Rectal smooth muscle tissue (tissue), 1 donor: ENCODE data around the gene TSC2.

Experiments used
- H3K27ac ChIP-seq: one replicate; pipeline ENCODE4 v1.7.0; 2013; ENCODE audit warnings: low read depth, low read length, inconsistent platforms
- H3K27me3 ChIP-seq: one replicate; pipeline ENCODE4 v1.7.0; 2013; ENCODE audit warnings: low read length; ENCODE audit not compliant: control insufficient read depth, insufficient read depth
- H3K36me3 ChIP-seq: one replicate; pipeline ENCODE4 v1.7.0; 2013; ENCODE audit warnings: low read length; ENCODE audit not compliant: control insufficient read depth, insufficient read depth
- H3K4me1 ChIP-seq: one replicate; pipeline ENCODE4 v1.7.0; 2013; ENCODE audit warnings: low read length; ENCODE audit not compliant: control insufficient read depth, insufficient read depth
- H3K4me3 ChIP-seq: one replicate; pipeline ENCODE4 v1.7.0; 2013; ENCODE audit warnings: low read length
- H3K9ac ChIP-seq: one replicate; pipeline ENCODE4 v1.7.0; 2013; ENCODE audit warnings: low read length

The TSC2 gene

DNA sequence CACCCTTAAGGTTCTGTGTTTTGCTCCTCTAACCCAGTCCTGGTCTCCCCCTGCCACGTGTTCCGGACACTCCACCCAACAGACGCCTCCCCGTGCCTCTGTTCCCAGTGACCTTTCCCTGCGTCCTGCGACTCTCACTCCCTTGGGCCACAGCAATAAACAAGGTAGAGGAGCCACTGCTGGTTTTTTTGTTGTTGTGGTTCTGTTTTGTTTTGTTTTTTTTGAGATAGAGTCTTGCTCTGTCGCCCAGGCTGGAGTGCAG is 31.9 kb upstream of the TSC2 start:
- Histone ChIP-seq H3K4me3 (no peak overlapping the region), H3K36me3 (no peaks in the 10 kb centered on the region), H3K4me1 (no peaks in the 10 kb centered on the region), H3K27me3 (peaks cover 19% of the 10 kb centered on the region), H3K27ac (no peak overlapping the region), H3K9ac (peak overlapping the region; percentile 16)

DNA sequence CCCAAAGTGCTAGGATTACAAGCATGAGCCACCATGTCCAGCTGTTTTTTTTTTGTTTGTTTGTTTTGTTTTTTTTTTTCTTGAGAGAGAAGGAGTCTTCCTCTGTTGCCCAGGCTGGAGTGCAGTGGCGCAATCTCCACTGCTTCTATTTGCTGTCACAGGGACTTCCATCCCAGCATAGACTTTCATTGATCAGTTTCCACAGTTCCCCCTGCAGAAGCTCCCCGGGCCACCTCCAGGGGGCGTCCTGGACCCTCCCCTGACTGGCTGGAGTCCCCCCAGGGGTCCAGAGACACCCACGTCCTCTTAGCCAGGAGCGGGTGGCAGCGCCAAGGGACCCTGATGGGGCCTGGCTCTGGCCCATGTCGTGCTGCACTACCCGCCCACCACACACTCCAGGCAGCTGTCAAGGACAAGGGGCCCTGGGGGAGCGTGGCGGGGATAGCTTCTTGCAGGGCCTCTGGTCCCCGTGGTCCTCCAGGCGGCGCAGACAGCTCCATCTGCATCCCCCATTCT is 31.3 kb upstream of the TSC2 start:
- Histone ChIP-seq H3K27me3 (peaks cover 19% of the 10 kb centered on the region), H3K4me3 (no peak overlapping the region), H3K4me1 (no peaks in the 10 kb centered on the region), H3K36me3 (no peaks in the 10 kb centered on the region), H3K9ac (no peak overlapping the region), H3K27ac (no peak overlapping the region)

DNA sequence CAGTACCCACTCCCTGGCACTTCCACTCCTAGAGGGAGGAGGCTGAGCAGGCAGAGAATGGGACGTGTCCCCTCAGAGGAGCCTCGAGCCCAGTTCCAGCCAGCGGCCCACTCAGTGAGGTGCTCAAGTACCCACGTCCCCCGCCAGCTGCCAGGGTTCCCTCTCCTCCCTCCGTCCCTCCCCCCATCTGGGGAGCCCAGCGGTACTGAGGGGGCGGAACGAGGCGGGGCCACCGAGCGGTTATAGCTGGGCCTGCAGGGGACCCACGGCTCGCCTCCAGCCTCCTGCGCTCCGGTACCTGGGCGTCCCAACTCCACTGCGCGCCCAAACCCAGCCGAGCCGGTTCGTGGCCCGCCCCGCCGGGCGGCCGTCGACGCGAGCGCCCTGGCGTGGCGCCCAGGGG is 28.3 kb upstream of the TSC2 start, which contains the start of gene NPW:
Gene NPW, plus strand, starts transcription at position 268 of the 403 bp plus-strand sequence.
- Histone ChIP-seq H3K27me3 (peaks cover 22% of the 10 kb centered on the region), H3K9ac (no peak within 1 kb of the TSS), H3K36me3 (no peaks in the 10 kb centered on the region), H3K4me1 (peaks cover 6% of the 10 kb centered on the region), H3K27ac (no peak within 1 kb of the TSS), H3K4me3 (no peak within 1 kb of the TSS)

DNA sequence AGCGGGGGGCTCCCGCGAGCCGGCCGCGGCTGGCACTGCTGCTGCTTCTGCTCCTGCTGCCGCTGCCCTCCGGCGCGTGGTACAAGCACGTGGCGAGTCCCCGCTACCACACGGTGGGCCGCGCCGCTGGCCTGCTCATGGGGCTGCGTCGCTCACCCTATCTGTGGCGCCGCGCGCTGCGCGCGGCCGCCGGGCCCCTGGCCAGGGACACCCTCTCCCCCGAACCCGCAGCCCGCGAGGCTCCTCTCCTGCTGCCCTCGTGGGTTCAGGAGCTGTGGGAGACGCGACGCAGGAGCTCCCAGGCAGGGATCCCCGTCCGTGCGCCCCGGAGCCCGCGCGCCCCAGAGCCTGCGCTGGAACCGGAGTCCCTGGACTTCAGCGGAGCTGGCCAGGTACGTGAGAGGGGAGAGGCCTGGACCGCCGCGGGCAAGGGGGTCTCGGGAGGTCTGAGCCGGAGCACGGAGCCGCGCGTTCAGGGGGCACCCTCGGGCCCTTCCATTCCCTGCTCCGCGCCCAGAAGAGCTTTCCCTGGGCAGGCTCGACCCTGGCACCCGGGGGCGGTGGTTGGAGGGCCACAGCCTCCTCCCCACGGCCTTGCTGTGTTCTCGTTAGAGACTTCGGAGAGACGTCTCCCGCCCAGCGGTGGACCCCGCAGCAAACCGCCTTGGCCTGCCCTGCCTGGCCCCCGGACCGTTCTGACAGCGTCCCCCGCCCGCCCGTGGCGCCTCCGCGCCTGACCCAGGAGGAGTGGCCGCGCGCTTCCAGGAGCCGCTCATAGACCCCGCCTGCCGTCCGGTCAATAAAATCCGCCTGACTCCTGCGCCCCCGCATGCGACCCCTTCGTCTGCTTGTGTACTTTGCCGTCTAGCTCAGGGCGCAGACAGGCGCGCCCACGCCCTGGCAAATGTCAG is 27.6 kb upstream of the TSC2 start:
- H3K27me3 ChIP-seq: peaks cover 22% of the 10 kb centered on the region
- H3K4me1 ChIP-seq: peaks cover 6% of the 10 kb centered on the region
- H3K27ac ChIP-seq: no peak overlapping the region
- no peaks in the 10 kb centered on the region for H3K36me3 ChIP-seq
- H3K4me3 ChIP-seq: no peak overlapping the region
- no peak overlapping the region for H3K9ac ChIP-seq

DNA sequence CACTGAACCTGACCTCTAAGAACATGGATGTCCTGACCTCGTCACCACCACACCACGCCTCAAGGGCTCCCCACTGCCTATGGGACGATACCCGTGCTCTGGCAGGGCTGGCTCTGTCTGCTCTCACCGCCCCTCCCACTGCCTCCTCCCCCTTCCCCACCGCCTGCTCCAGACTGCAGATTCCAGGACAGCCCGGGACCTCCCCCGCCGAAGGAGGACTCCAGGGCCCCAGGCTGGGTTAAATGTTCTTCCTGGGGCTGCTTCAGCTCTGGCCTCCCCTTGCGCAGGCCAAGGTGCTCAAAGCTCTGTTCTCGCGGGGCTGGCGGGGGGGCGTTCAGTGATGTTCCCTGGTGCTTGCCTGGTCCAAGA is 25.1 kb upstream of the TSC2 start:
- H3K27me3 ChIP-seq: peaks cover 22% of the 10 kb centered on the region
- H3K4me1 ChIP-seq: peaks cover 9% of the 10 kb centered on the region
- no peaks in the 10 kb centered on the region for H3K36me3 ChIP-seq
- peak overlapping the region; percentile 23 for H3K4me3 ChIP-seq
- H3K9ac ChIP-seq: no peak overlapping the region
- no peak overlapping the region for H3K27ac ChIP-seq

DNA sequence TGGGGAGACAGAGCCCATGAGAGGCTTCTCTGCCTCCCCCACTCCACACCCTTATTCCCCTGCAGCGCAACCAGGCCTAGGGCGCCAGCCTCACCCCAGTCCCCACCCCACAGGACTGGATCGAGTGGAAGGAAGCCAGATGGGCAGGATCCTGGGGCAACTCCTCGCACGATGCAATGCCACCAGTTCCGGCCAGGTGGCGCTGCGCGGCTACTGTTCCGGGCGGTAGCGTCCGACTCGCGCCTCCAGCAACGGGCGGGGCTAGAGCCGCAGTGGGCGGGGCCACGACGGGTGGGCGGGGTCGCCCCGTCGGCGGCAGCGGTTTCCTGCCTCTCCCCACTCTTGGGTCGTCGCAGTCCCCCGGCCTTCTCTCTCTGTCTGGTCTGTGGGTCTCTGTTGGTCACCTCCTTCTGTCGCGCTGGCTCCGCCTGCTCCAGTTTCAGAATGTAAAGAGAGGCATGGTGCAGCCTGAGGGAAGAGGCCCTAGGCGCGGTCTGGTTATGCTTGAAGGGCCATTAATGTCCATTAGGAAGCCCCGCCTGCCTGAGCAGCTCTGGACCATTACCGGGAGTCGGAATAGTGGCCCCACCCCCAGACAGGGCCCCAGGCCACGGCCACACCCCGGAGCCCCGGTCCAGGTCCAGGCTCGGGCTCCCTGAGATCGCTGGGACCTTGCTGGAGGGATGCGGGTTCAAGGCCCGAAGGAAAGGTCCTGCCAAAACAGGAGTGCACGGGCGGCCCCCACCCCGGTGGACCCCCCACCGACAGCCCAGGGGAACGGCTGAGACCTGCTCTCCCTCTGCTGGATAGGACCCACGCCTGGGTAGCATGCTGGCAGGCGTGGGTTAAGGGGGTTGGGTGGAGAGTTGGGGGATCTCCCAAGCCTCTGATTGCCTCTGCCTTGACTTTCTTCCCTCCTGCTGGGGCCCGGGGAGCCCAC is 24.4 kb upstream of the TSC2 start:
- Histone ChIP-seq H3K9ac (no peak overlapping the region), H3K27ac (peak overlapping the region; percentile 38), H3K36me3 (no peaks in the 10 kb centered on the region), H3K4me1 (peaks cover 10% of the 10 kb centered on the region), H3K27me3 (peaks cover 22% of the 10 kb centered on the region), H3K4me3 (peak overlapping the region; percentile 44)

DNA sequence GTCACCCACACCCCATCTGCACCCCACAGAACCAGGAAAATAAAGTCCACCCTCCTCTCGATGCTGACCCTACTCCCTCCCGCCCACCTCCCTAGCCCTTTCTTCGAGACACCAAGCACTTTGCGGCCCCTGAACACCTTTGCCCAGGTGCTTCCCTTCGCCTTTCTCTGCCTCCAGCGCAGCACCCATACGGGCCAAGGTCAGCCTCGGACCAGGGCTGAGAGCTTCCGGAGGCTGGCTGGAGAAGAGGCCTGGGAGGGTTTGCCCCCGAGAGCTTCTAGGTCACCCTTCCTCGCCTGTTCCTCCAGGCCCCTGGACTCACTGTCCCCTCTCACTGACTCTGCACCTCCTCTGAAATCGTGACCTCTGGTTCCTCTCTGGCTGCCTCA is 23.8 kb upstream of the TSC2 start:
- Histone ChIP-seq H3K27ac (peak overlapping the region; percentile 38), H3K4me1 (peaks cover 10% of the 10 kb centered on the region), H3K36me3 (no peaks in the 10 kb centered on the region), H3K4me3 (no peak overlapping the region), H3K9ac (no peak overlapping the region), H3K27me3 (peaks cover 20% of the 10 kb centered on the region)

DNA sequence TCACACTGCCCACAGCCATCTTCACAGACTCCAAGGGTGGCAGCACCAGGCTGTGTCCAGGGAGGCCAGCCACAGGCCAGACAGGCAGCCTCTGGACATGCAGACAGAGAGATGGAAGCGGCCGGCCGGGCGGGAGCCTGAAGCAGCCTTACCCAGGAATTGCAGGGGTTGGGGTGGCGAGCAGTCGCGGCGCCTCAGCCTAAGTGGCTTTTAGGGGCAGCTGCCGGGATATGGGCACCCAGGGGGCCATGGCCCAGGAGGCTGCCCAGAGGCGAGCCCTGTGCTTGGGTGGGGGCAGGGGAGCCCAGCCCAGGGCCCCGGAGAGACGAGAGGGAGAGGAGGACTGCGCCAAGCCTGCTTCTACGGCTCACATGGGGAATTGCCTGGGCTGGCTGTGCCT is 22.5 kb upstream of the TSC2 start:
- no peak overlapping the region for H3K4me3 ChIP-seq
- H3K27me3 ChIP-seq: peaks cover 8% of the 10 kb centered on the region
- no peak overlapping the region for H3K9ac ChIP-seq
- H3K4me1 ChIP-seq: peaks cover 10% of the 10 kb centered on the region
- peaks cover 3% of the 10 kb centered on the region for H3K36me3 ChIP-seq
- H3K27ac ChIP-seq: no peak overlapping the region

DNA sequence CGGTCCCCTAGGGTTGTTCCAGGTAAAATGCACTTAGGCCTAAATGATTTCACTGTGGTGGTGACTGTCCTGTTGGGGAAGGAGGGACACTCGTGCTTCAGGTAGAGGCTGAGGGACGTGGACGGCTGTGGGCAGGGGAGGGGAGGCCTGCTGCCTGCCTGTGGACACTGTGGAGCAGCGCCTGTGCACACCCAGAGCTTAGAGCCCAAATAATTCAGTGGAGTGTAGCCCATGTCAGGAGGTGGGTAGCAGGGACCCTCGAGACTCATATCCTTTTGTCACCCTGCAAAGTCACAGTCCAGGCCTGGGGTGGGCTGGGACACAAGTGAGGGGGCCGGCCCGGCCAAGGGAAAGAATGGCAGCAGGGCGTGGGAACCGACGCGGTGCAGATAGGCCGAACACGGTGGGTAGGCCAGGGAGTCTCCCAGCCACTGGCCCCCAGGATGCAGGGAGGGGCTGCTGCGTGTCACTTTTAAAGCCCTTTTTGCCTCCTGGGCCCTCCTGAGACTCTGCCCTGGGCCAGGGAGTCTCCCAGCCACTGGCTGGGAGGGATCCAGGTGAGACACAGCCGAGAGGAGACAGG is 21.8 kb upstream of the TSC2 start:
- no peak overlapping the region for H3K9ac ChIP-seq
- H3K4me3 ChIP-seq: peak overlapping the region; percentile 20
- H3K36me3 ChIP-seq: peaks cover 3% of the 10 kb centered on the region
- H3K4me1 ChIP-seq: peaks cover 10% of the 10 kb centered on the region
- no peak overlapping the region for H3K27ac ChIP-seq
- peaks cover 3% of the 10 kb centered on the region for H3K27me3 ChIP-seq

DNA sequence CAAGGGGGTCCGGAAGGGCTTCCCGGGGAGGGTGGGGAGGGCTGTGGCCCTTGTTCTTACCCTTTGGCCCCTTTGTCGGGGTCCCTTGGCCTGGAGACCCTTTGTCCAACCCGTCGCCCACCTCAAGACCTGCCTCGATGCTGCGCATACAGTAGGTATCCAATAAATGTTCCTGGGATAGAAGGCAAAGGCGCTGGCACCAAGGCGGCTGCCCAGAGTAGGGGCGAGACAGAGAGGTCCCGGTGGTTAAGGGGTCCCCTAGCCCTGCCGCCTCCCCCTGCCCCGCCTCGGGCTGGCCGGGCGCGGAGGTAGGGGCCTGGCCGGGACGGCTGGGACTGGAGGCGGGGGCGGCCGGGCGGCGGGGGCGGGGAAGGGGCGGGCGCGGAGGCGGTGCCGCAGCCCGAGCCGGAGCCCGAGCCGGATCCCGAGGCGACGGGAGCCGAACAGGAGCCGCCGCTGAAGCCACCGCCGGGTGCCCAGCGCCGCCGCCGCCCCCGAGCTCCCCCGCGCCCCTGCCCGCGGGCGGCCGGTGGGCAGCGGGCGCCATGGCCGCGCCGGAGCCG is 21.2 kb upstream of the TSC2 start, which contains the start of gene NHERF2:
Gene NHERF2, plus strand, starts transcription at position 442 of the 563 bp plus-strand sequence. Its CDS starts 104 bp downstream, at position 546.
- Histone ChIP-seq H3K4me1 (peaks cover 10% of the 10 kb centered on the region), H3K36me3 (peaks cover 3% of the 10 kb centered on the region), H3K27me3 (peaks cover 2% of the 10 kb centered on the region), H3K27ac (no peak within 1 kb of the TSS), H3K9ac (no peak within 1 kb of the TSS), H3K4me3 (peak within 1 kb of the TSS; percentile 60)

DNA sequence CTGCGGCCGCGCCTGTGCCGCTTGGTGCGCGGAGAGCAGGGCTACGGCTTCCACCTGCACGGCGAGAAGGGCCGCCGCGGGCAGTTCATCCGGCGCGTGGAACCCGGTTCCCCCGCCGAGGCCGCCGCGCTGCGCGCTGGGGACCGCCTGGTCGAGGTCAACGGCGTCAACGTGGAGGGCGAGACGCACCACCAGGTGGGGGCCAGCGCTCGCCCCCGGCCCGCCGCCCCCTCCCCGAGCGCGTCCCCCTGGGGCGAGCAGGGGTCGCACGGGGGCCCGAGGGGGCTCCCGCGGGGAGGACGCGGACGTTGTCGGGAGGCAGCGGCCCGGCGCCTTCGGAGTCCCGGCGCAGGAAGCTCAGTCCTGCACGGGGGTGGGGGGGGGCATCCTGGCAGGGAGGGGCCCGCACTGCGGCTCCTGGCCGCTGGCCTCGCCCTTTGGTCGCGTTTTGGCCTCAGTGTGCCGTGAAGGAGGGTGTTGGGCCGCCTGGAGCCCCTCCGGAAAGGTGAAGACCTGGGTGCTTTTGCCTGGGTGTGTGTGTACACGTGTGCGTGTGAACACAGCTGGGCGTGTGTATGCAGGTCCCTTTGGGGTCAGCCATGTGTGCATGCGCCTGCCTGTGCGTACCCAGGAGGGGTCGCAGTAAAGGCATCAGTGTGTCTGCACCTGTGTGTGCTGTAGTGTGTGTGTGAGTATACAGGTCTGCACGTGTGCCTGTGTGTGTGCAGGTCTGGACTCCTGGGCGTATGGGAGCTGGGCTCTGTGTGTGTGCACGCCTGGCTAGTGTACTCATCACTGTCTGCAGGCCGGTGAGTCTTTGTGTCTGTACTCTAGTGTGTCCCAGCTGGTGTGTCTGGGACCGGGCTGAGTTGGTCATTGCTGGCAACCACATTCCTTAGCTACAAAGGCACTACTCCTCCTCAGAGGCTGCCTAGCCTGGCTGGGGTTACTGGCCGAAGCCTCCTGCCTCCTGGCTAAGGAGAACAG is 20.5 kb upstream of the TSC2 start:
- H3K9ac ChIP-seq: no peak overlapping the region
- H3K4me3 ChIP-seq: peak overlapping the region; percentile 60
- H3K27ac ChIP-seq: no peak overlapping the region
- H3K4me1 ChIP-seq: peaks cover 10% of the 10 kb centered on the region
- peaks cover 3% of the 10 kb centered on the region for H3K36me3 ChIP-seq
- no peaks in the 10 kb centered on the region for H3K27me3 ChIP-seq
